HepG2 (cell line): ENCODE data around the gene GNPNAT1. TPM values are rescaled to one million over a fixed set of nuclear protein-coding genes. Genes with fewer than 3 reads are reported as not detected.

Source experiments
- ATAC-seq: fragments of 200-7000 bp; cut with Tn5 transposase; 3 replicates; pipeline ENCODE4 v1.9.1; 2020; ENCODE audit warnings: mild to moderate bottlenecking, moderate library complexity
- BruUV-seq: library from RNA; stranded (reverse); fragments of 400-500 nt; replicated peaks from 2 replicates; lab custom pipeline; 2021; lab: Mats Ljungman, UMichigan
- CTCF ChIA-PET: fragments of 300-600 bp; formaldehyde crosslinking; extraction: SDS; loops from one replicate; lab custom pipeline; 2021; ENCODE audit warnings: low total read pairs, inconsistent platforms, low intra/inter-chr PET ratio; lab: Yijun Ruan, JAX
- POLR2A ChIA-PET: fragments of 350-600 bp; sonication (Branson Sonifier 250); formaldehyde crosslinking; loops from one replicate; lab custom pipeline; 2020; ENCODE audit warnings: antibody characterized with exemption, inconsistent platforms; lab: Yijun Ruan, JAX
- DNase-seq: peaks from one replicate; pipeline ENCODE4 v3.0.0-alpha.2; 2015; ENCODE audit warnings: low spot score
- FAIRE-seq: peaks from 3 replicates; lab custom pipeline; 2011; peaks lifted over from hg19 to GRCh38; lab: Jason Lieb, UNC
- H2AFZ ChIP-seq: one replicate; pipeline ENCODE4 v1.6.1; 2011; ENCODE audit warnings: low read length, inconsistent platforms
- H3K27ac ChIP-seq: fragments of 300-600 bp; 3 replicates; pipeline ENCODE4 v1.8.0; 2011; ENCODE audit warnings: mixed run types, mild to moderate bottlenecking, mixed read lengths, low read length, inconsistent platforms; ENCODE audit not compliant: insufficient read depth; ENCODE audit errors: extremely low read length
- H3K27me3 ChIP-seq, 2 experiments: fragments of 200-600 bp in 1 of 2; 2 replicates in 1 of 2; 3 replicates in 1 of 2; pipeline versions ENCODE4 v1.6.0 to v1.8.0; 2011; ENCODE audit warnings: low read length in 2 of 2, mild to moderate bottlenecking in 2 of 2, moderate library complexity in 2 of 2, inconsistent platforms in 1 of 2; ENCODE audit not compliant: insufficient read depth in 2 of 2, control insufficient read depth in 1 of 2
- H3K36me3 ChIP-seq, 2 experiments: fragments of 200-600 bp in 1 of 2; replicated peaks in 1 of 2; 2 replicates in 1 of 2; 3 replicates in 1 of 2; pipeline versions ENCODE4 v1.5.1 to v1.8.0; 2011; ENCODE audit warnings: low read length in 2 of 2, inconsistent platforms in 1 of 2; ENCODE audit not compliant: insufficient read depth in 2 of 2, control insufficient read depth in 1 of 2
- H3K4me1 ChIP-seq: 2 replicates; pipeline ENCODE4 v1.5.1; 2012; ENCODE audit warnings: low read length, inconsistent platforms; ENCODE audit not compliant: insufficient read depth
- H3K4me2 ChIP-seq: 2 replicates; pipeline ENCODE4 v1.6.0; 2011; ENCODE audit warnings: low read depth, low read length, inconsistent platforms
- H3K4me3 ChIP-seq, 3 experiments: fragments of 200-600 bp in 1 of 3; sonication (generic), shearing (Covaris generic) in 1 of 3; replicated peaks in 1 of 3; 2 replicates each; pipeline ENCODE4 v1.5.1; 2011 to 2016; ENCODE audit warnings: low read length in 3 of 3, inconsistent platforms in 2 of 3, low read depth in 2 of 3, mild to moderate bottlenecking in 2 of 3, control low read depth in 1 of 3, mixed read lengths in 1 of 3; ENCODE audit not compliant: insufficient read depth in 1 of 3
- H3K79me2 ChIP-seq: one replicate; pipeline ENCODE4 v1.6.1; 2011; ENCODE audit warnings: low read length, inconsistent platforms; ENCODE audit not compliant: insufficient read depth
- H3K9ac ChIP-seq: 2 replicates; pipeline ENCODE4 v1.6.0; 2011; ENCODE audit warnings: mild to moderate bottlenecking, low read depth, low read length, inconsistent platforms; ENCODE audit not compliant: insufficient read depth
- H3K9me3 ChIP-seq: 2 replicates; pipeline ENCODE4 v1.5.1; 2012; ENCODE audit warnings: mild to moderate bottlenecking, low read length
- H4K20me1 ChIP-seq: 2 replicates; pipeline ENCODE4 v1.6.0; 2011; ENCODE audit warnings: inconsistent platforms, mild to moderate bottlenecking, low read length, moderate library complexity; ENCODE audit not compliant: insufficient read depth
- ADNP ChIP-seq: sonication (generic); formaldehyde crosslinking; IDR thresholded peaks from 2 replicates; pipeline ENCODE4 v1.4.0; 2020; ENCODE audit warnings: missing genetic modification reagents
- CBFB ChIP-seq: sonication (generic); formaldehyde crosslinking; IDR thresholded peaks from 2 replicates; pipeline ENCODE4 v1.4.0; 2020; ENCODE audit warnings: missing genetic modification reagents
- EP300 ChIP-seq, 3 experiments: sonication (generic) in 1 of 3; formaldehyde crosslinking in 1 of 3; IDR thresholded peaks; 2 replicates each; pipeline versions ENCODE4 v1.5.1 to v1.6.1; 2011 to 2020; ENCODE audit warnings: low read depth in 2 of 3, low read length in 2 of 3, borderline replicate concordance in 1 of 3, improper control_type of control experiment in 1 of 3, mild to moderate bottlenecking in 1 of 3, missing genetic modification reagents in 1 of 3, moderate library complexity in 1 of 3
- MXD4 ChIP-seq: IDR thresholded peaks from 2 replicates; pipeline ENCODE4 v1.6.1; 2016; ENCODE audit warnings: mild to moderate bottlenecking, missing biosample characterization, missing genetic modification reagents
- PAF1 ChIP-seq: IDR thresholded peaks from 2 replicates; pipeline ENCODE4 v1.6.1; 2016; ENCODE audit warnings: missing genetic modification reagents, missing compliant biosample characterization
- POLR2AphosphoS2 ChIP-seq: IDR thresholded peaks from 2 replicates; pipeline ENCODE4 v1.6.1; 2011; ENCODE audit warnings: low read depth, low read length, improper control_type of control experiment
- PPARG ChIP-seq: conservative IDR thresholded peaks from 2 replicates; pipeline ENCODE4 v1.6.1; 2016; ENCODE audit warnings: missing biosample characterization, missing genetic modification reagents
- REL ChIP-seq: sonication (generic); formaldehyde crosslinking; conservative IDR thresholded peaks from 2 replicates; pipeline ENCODE4 v1.8.0; 2022; ENCODE audit warnings: mild to moderate bottlenecking, missing genetic modification reagents, moderate library complexity
- SATB2 ChIP-seq: sonication (generic); formaldehyde crosslinking; IDR thresholded peaks from 2 replicates; pipeline ENCODE4 v1.5.0; 2020; ENCODE audit warnings: missing genetic modification reagents
- SMARCE1 ChIP-seq: fragments of 450-650 bp; IDR thresholded peaks from 2 replicates; pipeline ENCODE4 v1.6.1; 2017; ENCODE audit warnings: borderline replicate concordance
- TAF1 ChIP-seq: sonication (generic); formaldehyde crosslinking; IDR thresholded peaks from 2 replicates; pipeline ENCODE4 v1.4.0; 2020; ENCODE audit warnings: missing genetic modification reagents
- TRIM24 ChIP-seq: sonication (generic); formaldehyde crosslinking; IDR thresholded peaks from 2 replicates; pipeline ENCODE4 v1.8.0; 2022; ENCODE audit warnings: mild to moderate bottlenecking, missing genetic modification reagents
- ZC3H13 ChIP-seq: sonication (generic); formaldehyde crosslinking; IDR thresholded peaks from 2 replicates; pipeline ENCODE4 v1.8.1; 2023; ENCODE audit warnings: mild to moderate bottlenecking, missing genetic modification reagents, moderate library complexity
- ZFP41 ChIP-seq: sonication (generic); formaldehyde crosslinking; IDR thresholded peaks from 2 replicates; pipeline ENCODE4 v1.4.0; 2020; ENCODE audit warnings: mild to moderate bottlenecking, missing genetic modification reagents, borderline replicate concordance
- ZMYM4 ChIP-seq: sonication (generic); formaldehyde crosslinking; IDR thresholded peaks from 2 replicates; pipeline ENCODE4 v1.8.1; 2023; ENCODE audit warnings: mild to moderate bottlenecking, missing genetic modification reagents
- ZNF652 ChIP-seq: IDR thresholded peaks from 2 replicates; pipeline ENCODE4 v1.6.1; 2016; ENCODE audit warnings: low read depth, borderline replicate concordance
- ZNF749 ChIP-seq: sonication (generic); formaldehyde crosslinking; IDR thresholded peaks from 2 replicates; pipeline ENCODE4 v1.8.0; 2022; ENCODE audit warnings: mild to moderate bottlenecking, missing genetic modification reagents, moderate library complexity, borderline replicate concordance
- ZNF766 ChIP-seq: sonication (generic); formaldehyde crosslinking; IDR thresholded peaks from 2 replicates; pipeline ENCODE4 v1.5.0; 2020; ENCODE audit warnings: missing genetic modification reagents, borderline replicate concordance
- ZNF780A ChIP-seq: sonication (generic); formaldehyde crosslinking; IDR thresholded peaks from 2 replicates; pipeline ENCODE4 v1.8.0; 2022; ENCODE audit warnings: mild to moderate bottlenecking, missing genetic modification reagents, moderate library complexity
- ZNF891 ChIP-seq: sonication (generic); formaldehyde crosslinking; IDR thresholded peaks from 2 replicates; pipeline ENCODE4 v1.5.0; 2020; ENCODE audit warnings: mild to moderate bottlenecking, missing genetic modification reagents
- ZXDC ChIP-seq: sonication (generic); formaldehyde crosslinking; IDR thresholded peaks from 2 replicates; pipeline ENCODE4 v1.5.0; 2020; ENCODE audit warnings: mild to moderate bottlenecking, missing genetic modification reagents
- WGBS: methylation state at CpG from one replicate; pipeline ENCODE4 v1.1.6; 2017; ENCODE audit warnings: low lambda C conversion rate; 5-methylcytosine and 5-hydroxymethylcytosine counted together
- in situ Hi-C: cut with HindIII; loops from 2 replicates; pipeline ENCODE4 v1.10.0; 2017; ENCODE audit warnings: low pct_unique_long_range_greater_than_20kb; ENCODE audit not compliant: extremely low pct_ligation_motif_present
- intact Hi-C: fragments of 100-400 bp; cut with micrococcal nuclease; formaldehyde crosslinking; loops from one replicate; pipeline ENCODE4 v1.10.0; 2022; ENCODE audit not compliant: unreplicated experiment
- polyA plus RNA-seq, 8 experiments: library from polyadenylated mRNA; depleted of rRNA in 3 of 8; stranded (reverse) in 7 of 8; unstranded in 1 of 8; fragments of >200 nt; fragmentation: Illumina TruSeq in 4 of 8; extraction: Trizol in 4 of 8; gene quantifications; 2 replicates each; pipeline versions ENCODE4 v1.2.1 to v1.2.3, GENCODE V29; 2011 to 2016; ENCODE audit warnings: low read depth in 4 of 8, missing spikeins in 1 of 8, mixed read lengths in 1 of 8; ENCODE audit not compliant: insufficient read depth in 1 of 8
- total RNA-seq, 5 experiments: library from RNA; depleted of rRNA; stranded (reverse); fragments of >200 nt; fragmentation: Illumina TruSeq; extraction: Trizol; gene quantifications; 2 replicates each; pipeline ENCODE4 v1.2.3, GENCODE V29; 2016; ENCODE audit warnings: low read depth in 1 of 5

Gene GNPNAT1
- total and polyA plus RNA-seq, 2 of the 13 experiments (the other 11 are each of a cell fraction or from before 2014, with no cell fraction given), result 38.3 to 54.9 TPM

- TF ChIP-seq ZMYM4 (no peak), ZXDC (CRISPR knock-in tag) (no peak), ZNF652 (CRISPR knock-in tag) (no peak)
These were observed 60.7 kb downstream of the GNPNAT1 start (continued) for GRCh38 chr14:52730709-52731111.

- DNase-seq (peak; percentile 95), ATAC-seq (peak; percentile 98), FAIRE-seq (no peak)
- no peak within 1 kb of the TSS for H2AFZ ChIP-seq
- WGBS, result 0% methylated on average over 6 of the region's 72 CpGs
- no TSS peak for BruUV-seq
- intact Hi-C loops, result loop anchor here (2.0 to 10.0 kb wide), 2 partner anchors 45 to 61 kb away; partner anchors contain the start of gene GNPNAT1
- H3K9me3 ChIP-seq, result no peaks in the 10 kb centered on the region
- no peaks in the 10 kb centered on the region for H4K20me1 ChIP-seq
- peak within 1 kb of the TSS; percentile 81 for H3K9ac ChIP-seq
- POLR2A ChIA-PET, result interaction anchor here (0.7 to 2.3 kb wide), 14 partner anchors 8 to 178 kb away, joined by 3 to 19 read pairs (median 4); partner anchors contain the start of genes ERO1A, GNPNAT1, GPR137C and PSMC6
- H3K4me3 ChIP-seq, result peak within 1 kb of the TSS; percentile 90 to 99 (median 90)
- peaks cover 41% of the 10 kb centered on the region for H3K79me2 ChIP-seq
- CTCF ChIA-PET, result no interaction called here
- no peaks in the 10 kb centered on the region; a peak in 1 of 5 replicates for H3K27me3 ChIP-seq
- peaks cover 2 to 16% of the 10 kb centered on the region in 2 experiments; a peak in 3 of 5 replicates for H3K36me3 ChIP-seq
- H3K27ac ChIP-seq, result peak within 1 kb of the TSS; percentile 63
- peaks cover 29% of the 10 kb centered on the region for H3K4me1 ChIP-seq
- in situ Hi-C loops, result no loop called here
- H3K4me2 ChIP-seq, result peak within 1 kb of the TSS; percentile 64
- TF ChIP-seq REL, result 0 out of 2 replicates have a peak, but pooled peaks have one; percentile 51
- TF ChIP-seq ZNF891, result no peak
- no peak for TF ChIP-seq ADNP (CRISPR knock-in tag)
- TF ChIP-seq SATB2, result 0 out of 2 replicates have a peak, but pooled peaks have one; percentile 32
- peak; percentile 85; the same call in 1 of the 2 replicates for TF ChIP-seq ZC3H13
- no peak for TF ChIP-seq ZNF780A
- TF ChIP-seq PAF1 (CRISPR knock-in tag), result no peak
- no peak for TF ChIP-seq TRIM24 (CRISPR knock-in tag)
- TF ChIP-seq SMARCE1, result no peak
- TF ChIP-seq POLR2AphosphoS2, result peak; percentile 65; the same call in 1 of the 2 replicates
- TF ChIP-seq TAF1 (CRISPR knock-in tag), result peak; percentile 94
- TF ChIP-seq ZNF766 (CRISPR knock-in tag), result no peak
- no peak for TF ChIP-seq EP300 (IDR thresholded peaks at IDR 0.05; ENCODE audit: low read depth in 2 of 2, low read length in 2 of 2)
- no peak for TF ChIP-seq EP300 (CRISPR knock-in tag; IDR thresholded peaks at IDR 0.05; ENCODE audit: borderline replicate concordance)
- no peak for TF ChIP-seq PPARG (CRISPR knock-in tag)
- peak; percentile 24; the same call in 1 of the 2 replicates for TF ChIP-seq CBFB (CRISPR knock-in tag)
- TF ChIP-seq ZFP41 (CRISPR knock-in tag), result no peak; the same call in 1 of the 2 replicates
- peak; percentile 68; the same call in 1 of the 2 replicates for TF ChIP-seq ZNF749 (CRISPR knock-in tag)
- peak; percentile 59; the same call in 1 of the 2 replicates for TF ChIP-seq MXD4 (CRISPR knock-in tag)
These were observed 61.3 kb downstream of the GNPNAT1 start, which contains the start of gene STYX for GRCh38 chr14:52729925-52730708. STYX (plus strand) TSS chr14:52730166; CDS start chr14:52730475, 309 bp downstream.
